Endodermal cell (in vitro differentiated cells): ENCODE measurements around the gene DLG1. TPM values are rescaled to one million over a fixed set of nuclear protein-coding genes. Genes with fewer than 3 reads are reported as not detected.

Source experiments
- DNase-seq: peaks from one replicate; pipeline ENCODE4 v3.0.0-alpha.2; 2017
- H3K27ac ChIP-seq: 2 replicates; pipeline ENCODE4 v1.5.1; 2013; ENCODE audit warnings: mild to moderate bottlenecking, low read depth, low read length, moderate library complexity
- H3K27me3 ChIP-seq: 2 replicates; pipeline ENCODE4 v1.6.1; 2013; ENCODE audit warnings: mild to moderate bottlenecking, low read length, moderate library complexity; ENCODE audit not compliant: insufficient read depth, control insufficient read depth, poor library complexity, severe bottlenecking
- H3K36me3 ChIP-seq: 2 replicates; pipeline ENCODE4 v1.7.0; 2013; ENCODE audit warnings: mild to moderate bottlenecking, low read length, moderate library complexity; ENCODE audit not compliant: control insufficient read depth, insufficient read depth
- H3K4me1 ChIP-seq: one replicate; pipeline ENCODE4 v1.7.0; 2013; ENCODE audit warnings: low read length; ENCODE audit not compliant: control insufficient read depth, insufficient read depth
- H3K4me3 ChIP-seq: 2 replicates; pipeline ENCODE4 v1.5.1; 2013; ENCODE audit warnings: mild to moderate bottlenecking, low read length, moderate library complexity
- H3K9ac ChIP-seq: 2 replicates; pipeline ENCODE4 v1.6.1; 2013; ENCODE audit warnings: mild to moderate bottlenecking, low read length, moderate library complexity; ENCODE audit not compliant: poor library complexity, severe bottlenecking; ENCODE audit errors: extremely low read depth
- H3K9me3 ChIP-seq: 2 replicates; pipeline ENCODE4 v1.6.1; 2013; ENCODE audit warnings: mild to moderate bottlenecking, low read length, moderate library complexity; ENCODE audit not compliant: control insufficient read depth
- H3K27ac Mint-ChIP-seq: 2 replicates; pipeline ENCODE4 v1.8.0; 2020; ENCODE audit warnings: mixed read lengths
- H3K27me3 Mint-ChIP-seq: 2 replicates; pipeline ENCODE4 v1.8.0; 2021; ENCODE audit warnings: mild to moderate bottlenecking, mixed read lengths; ENCODE audit not compliant: insufficient read depth
- H3K36me3 Mint-ChIP-seq: 2 replicates; pipeline ENCODE4 v1.8.0; 2020; ENCODE audit warnings: low read depth, mixed read lengths
- H3K4me1 Mint-ChIP-seq: 2 replicates; pipeline ENCODE4 v1.8.0; 2020; ENCODE audit warnings: mixed read lengths
- H3K4me3 Mint-ChIP-seq: 2 replicates; pipeline ENCODE4 v1.8.0; 2020; ENCODE audit warnings: mild to moderate bottlenecking, moderate library complexity, mixed read lengths
- H3K9me3 Mint-ChIP-seq: 2 replicates; pipeline ENCODE4 v1.8.0; 2020; ENCODE audit warnings: mild to moderate bottlenecking, mixed read lengths
- WGBS, 2 experiments: methylation state at CpG; one replicate each; pipeline versions ENCODE4 v1.1.5 to v1.1.7; 2013; ENCODE audit warnings: missing lambda C conversion rate in 2 of 2, mixed read lengths in 1 of 2; ENCODE audit not compliant: insufficient coverage in 1 of 2, insufficient read length in 1 of 2; 5-methylcytosine and 5-hydroxymethylcytosine counted together
- total RNA-seq, 2 donors: library from RNA; stranded (reverse); fragmentation: NEBNext Ultra II Directional in 1 of 2; extraction: Animal tissue kit (Norgen Biotek cat#: 25700) in 1 of 2; gene quantifications; 2 replicates in 1 of 2; 3 replicates in 1 of 2; pipeline ENCODE4 v1.2.1, GENCODE V29; 2021
- TF ChIP-seq, protein P1 (sequence below): fragments of 200-600 bp; sonication (generic); conservative IDR thresholded peaks from 2 replicates; pipeline ENCODE4 v1.5.0; 2021; ENCODE audit warnings: antibody characterized with exemption, mild to moderate bottlenecking

Gene DLG1
- total RNA-seq, 2 donors from 2014 or later: 78.7 to 96.9 TPM

DNA sequence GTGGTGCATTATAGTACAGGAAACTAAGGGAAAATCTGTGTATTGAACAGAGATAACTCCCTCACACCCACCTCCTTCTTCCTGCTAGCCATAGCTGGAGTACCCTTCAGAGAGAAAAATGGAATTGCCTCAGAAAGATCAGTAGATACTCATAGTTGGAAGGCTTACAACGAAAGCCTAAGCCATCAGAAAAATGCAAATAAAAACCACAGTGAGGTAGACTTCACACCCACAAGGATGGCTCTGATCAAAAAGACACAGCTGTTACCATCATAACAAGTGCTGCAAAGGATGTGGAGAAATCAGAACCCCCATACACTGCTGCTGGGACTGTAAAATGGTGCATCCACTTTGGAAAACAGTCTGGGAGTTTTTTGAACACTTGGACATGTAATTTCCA lies 7.4 kb upstream of the DLG1 start:
- Mint-ChIP-seq H3K4me3 (no peak overlapping the region), H3K36me3 (no peaks in the 10 kb centered on the region), H3K27ac (no peak overlapping the region), H3K9me3 (no peaks in the 10 kb centered on the region), H3K27me3 (peaks cover 89% of the 10 kb centered on the region), H3K4me1 (peaks cover 13% of the 10 kb centered on the region)
- H3K27ac ChIP-seq: no peak overlapping the region
- TF ChIP-seq, protein P1, sequence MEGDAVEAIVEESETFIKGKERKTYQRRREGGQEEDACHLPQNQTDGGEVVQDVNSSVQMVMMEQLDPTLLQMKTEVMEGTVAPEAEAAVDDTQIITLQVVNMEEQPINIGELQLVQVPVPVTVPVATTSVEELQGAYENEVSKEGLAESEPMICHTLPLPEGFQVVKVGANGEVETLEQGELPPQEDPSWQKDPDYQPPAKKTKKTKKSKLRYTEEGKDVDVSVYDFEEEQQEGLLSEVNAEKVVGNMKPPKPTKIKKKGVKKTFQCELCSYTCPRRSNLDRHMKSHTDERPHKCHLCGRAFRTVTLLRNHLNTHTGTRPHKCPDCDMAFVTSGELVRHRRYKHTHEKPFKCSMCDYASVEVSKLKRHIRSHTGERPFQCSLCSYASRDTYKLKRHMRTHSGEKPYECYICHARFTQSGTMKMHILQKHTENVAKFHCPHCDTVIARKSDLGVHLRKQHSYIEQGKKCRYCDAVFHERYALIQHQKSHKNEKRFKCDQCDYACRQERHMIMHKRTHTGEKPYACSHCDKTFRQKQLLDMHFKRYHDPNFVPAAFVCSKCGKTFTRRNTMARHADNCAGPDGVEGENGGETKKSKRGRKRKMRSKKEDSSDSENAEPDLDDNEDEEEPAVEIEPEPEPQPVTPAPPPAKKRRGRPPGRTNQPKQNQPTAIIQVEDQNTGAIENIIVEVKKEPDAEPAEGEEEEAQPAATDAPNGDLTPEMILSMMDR: no peak
- WGBS, 2 experiments: 91% methylated on average over 1 of the region's 1 CpG
- no peak overlapping the region for H3K4me3 ChIP-seq
- H3K9me3 ChIP-seq: no peaks in the 10 kb centered on the region
- DNase-seq: no peak
- no peaks in the 10 kb centered on the region for H3K36me3 ChIP-seq
- H3K4me1 ChIP-seq: no peaks in the 10 kb centered on the region
- no peak overlapping the region for H3K9ac ChIP-seq
- H3K27me3 ChIP-seq: peaks cover 72% of the 10 kb centered on the region

DNA sequence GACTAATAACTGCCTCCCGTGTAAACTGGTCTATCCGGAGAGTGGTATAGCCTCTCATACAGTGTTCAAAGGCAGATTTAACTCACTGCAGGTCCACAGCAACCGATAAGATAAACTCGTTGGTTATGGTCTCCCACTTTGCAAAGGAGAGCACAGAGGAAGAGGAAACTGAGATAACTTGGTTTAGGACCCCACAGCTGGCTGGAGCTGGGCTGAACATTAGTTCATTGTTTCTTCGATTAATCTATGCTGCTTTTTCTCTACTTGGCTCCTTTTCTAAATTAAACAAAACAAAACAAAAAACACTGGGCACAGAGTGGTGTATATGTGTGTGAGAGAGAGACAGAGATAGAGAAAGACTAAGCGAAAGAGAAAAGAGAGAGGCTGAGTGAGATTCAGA lies 5.0 kb upstream of the DLG1 start:
- Mint-ChIP-seq H3K4me3 (no peak overlapping the region), H3K36me3 (no peaks in the 10 kb centered on the region), H3K27me3 (peaks cover 86% of the 10 kb centered on the region), H3K27ac (no peak overlapping the region), H3K4me1 (peaks cover 17% of the 10 kb centered on the region), H3K9me3 (no peaks in the 10 kb centered on the region)
- WGBS, 2 experiments: 71 to 75% methylated on average over 5 to 6 of the region's 6 CpGs
- H3K9me3 ChIP-seq: no peaks in the 10 kb centered on the region
- no peak overlapping the region for H3K9ac ChIP-seq
- TF ChIP-seq, protein P1: no peak
- no peak overlapping the region for H3K27ac ChIP-seq
- no peak overlapping the region for H3K4me3 ChIP-seq
- no peaks in the 10 kb centered on the region for H3K36me3 ChIP-seq
- no peaks in the 10 kb centered on the region for H3K4me1 ChIP-seq
- DNase-seq: no peak
- peaks cover 81% of the 10 kb centered on the region for H3K27me3 ChIP-seq

- no peak overlapping the region for H3K4me3 Mint-ChIP-seq
- H3K36me3 Mint-ChIP-seq: no peaks in the 10 kb centered on the region
- no peak overlapping the region for H3K27ac Mint-ChIP-seq
- H3K9me3 Mint-ChIP-seq: no peaks in the 10 kb centered on the region
- Histone ChIP-seq H3K27me3 (peaks cover 81% of the 10 kb centered on the region), H3K4me1 (no peaks in the 10 kb centered on the region), H3K36me3 (no peaks in the 10 kb centered on the region), H3K27ac (no peak overlapping the region), H3K9ac (no peak overlapping the region), H3K9me3 (no peaks in the 10 kb centered on the region), H3K4me3 (no peak overlapping the region)
- no peak for DNase-seq
- 90 to 91% methylated on average over 3 of the region's 3 CpGs for WGBS, 2 experiments
- H3K4me1 Mint-ChIP-seq: peaks cover 17% of the 10 kb centered on the region
- TF ChIP-seq, protein P1: no peak
- peaks cover 82% of the 10 kb centered on the region for H3K27me3 Mint-ChIP-seq
Observed at GRCh38 chr3:197302696-197303341, 4.4 kb upstream of the DLG1 start.
